HEK293 (cell line): ENCODE results near the gene DRC1.

Experiments
- CTCF ChIA-PET: fragments of 350-600 bp; formaldehyde crosslinking; extraction: SDS; loops from one replicate; lab custom pipeline; 2021; ENCODE audit warnings: antibody characterized with exemption; lab: Yijun Ruan, JAX
- POLR2A ChIA-PET: fragments of 300-600 bp; formaldehyde crosslinking; extraction: SDS; loops from one replicate; lab custom pipeline; 2020; ENCODE audit warnings: antibody characterized with exemption, inconsistent platforms; lab: Yijun Ruan, JAX
- H3K27ac ChIP-seq: fragments of 200-500 bp; sonication (Bioruptor generic); 2 replicates; pipeline ENCODE4 v1.5.1; 2014; ENCODE audit warnings: low read depth, low read length, control low read depth, inconsistent platforms; ENCODE audit errors: extremely low read depth
- H3K36me3 ChIP-seq, 2 experiments: fragments of 200-500 bp in 1 of 2; sonication (Bioruptor generic) in 1 of 2; 1 replicate in 1 of 2; 2 replicates in 1 of 2; pipeline ENCODE4 v1.5.1; 2014 to 2017; ENCODE audit warnings: inconsistent platforms in 2 of 2, low read length in 2 of 2; ENCODE audit not compliant: control insufficient read depth in 2 of 2, insufficient read depth in 1 of 2
- H3K4me1 ChIP-seq: fragments of 200-500 bp; sonication (Bioruptor generic); 2 replicates; pipeline ENCODE4 v1.5.1; 2014; ENCODE audit warnings: mild to moderate bottlenecking, low read length, inconsistent platforms; ENCODE audit not compliant: control insufficient read depth, insufficient read depth
- H3K4me3 ChIP-seq: 2 replicates; pipeline ENCODE4 v1.5.1; 2011; ENCODE audit warnings: low read depth, mild to moderate bottlenecking, control low read depth, low read length, moderate library complexity
- H3K9me3 ChIP-seq: fragments of 200-500 bp; sonication (Bioruptor generic); 2 replicates; pipeline ENCODE4 v1.5.1; 2014; ENCODE audit warnings: low read depth, low read length, inconsistent platforms; ENCODE audit not compliant: control insufficient read depth, insufficient read depth
- HOXC10 ChIP-seq: sonication (generic); formaldehyde crosslinking; IDR thresholded peaks from 2 replicates; pipeline ENCODE4 v1.8.1; 2023; ENCODE audit warnings: mild to moderate bottlenecking, missing genetic modification reagents
- PRDM4 ChIP-seq: fragments of 450-650 bp; formaldehyde crosslinking; IDR thresholded peaks from 2 replicates; pipeline ENCODE4 v1.5.1; 2017; ENCODE audit warnings: missing biosample characterization, missing genetic modification characterization
- SCRT2 ChIP-seq: fragments of 450-650 bp; formaldehyde crosslinking; IDR thresholded peaks from 2 replicates; pipeline ENCODE4 v1.5.1; 2016; ENCODE audit warnings: missing biosample characterization, missing genetic modification characterization
- SP2 ChIP-seq: fragments of 450-650 bp; formaldehyde crosslinking; IDR thresholded peaks from 2 replicates; pipeline ENCODE4 v1.5.1; 2016; ENCODE audit warnings: missing biosample characterization, missing genetic modification characterization
- SP3 ChIP-seq: fragments of 450-650 bp; formaldehyde crosslinking; IDR thresholded peaks from 2 replicates; pipeline ENCODE4 v1.5.1; 2016; ENCODE audit warnings: missing biosample characterization, missing genetic modification characterization
- ZBTB20 ChIP-seq: fragments of 450-650 bp; formaldehyde crosslinking; IDR thresholded peaks from 2 replicates; pipeline ENCODE4 v1.5.1; 2016; ENCODE audit warnings: missing biosample characterization, missing genetic modification characterization
- ZFP3 ChIP-seq: fragments of 450-650 bp; formaldehyde crosslinking; IDR thresholded peaks from 2 replicates; pipeline ENCODE4 v1.5.1; 2016; ENCODE audit warnings: low read depth, missing biosample characterization, missing genetic modification characterization
- ZNF140 ChIP-seq: fragments of 450-650 bp; formaldehyde crosslinking; IDR thresholded peaks from 2 replicates; pipeline ENCODE4 v1.5.1; 2016; ENCODE audit warnings: missing biosample characterization, missing genetic modification characterization
- ZNF398 ChIP-seq: fragments of 450-650 bp; formaldehyde crosslinking; IDR thresholded peaks from 2 replicates; pipeline ENCODE4 v1.5.1; 2017; ENCODE audit warnings: missing biosample characterization, missing genetic modification characterization
- ZNF521 ChIP-seq: fragments of 450-650 bp; formaldehyde crosslinking; IDR thresholded peaks from 2 replicates; pipeline ENCODE4 v1.5.1; 2017; ENCODE audit warnings: missing biosample characterization, mild to moderate bottlenecking, missing genetic modification characterization
- ZNF561 ChIP-seq: fragments of 450-650 bp; IDR thresholded peaks from 2 replicates; pipeline ENCODE4 v1.5.1; 2018; ENCODE audit warnings: missing biosample characterization, missing genetic modification characterization, borderline replicate concordance
- ZNF701 ChIP-seq: fragments of 450-650 bp; formaldehyde crosslinking; IDR thresholded peaks from 2 replicates; pipeline ENCODE4 v1.5.1; 2016; ENCODE audit warnings: missing biosample characterization, missing genetic modification characterization
- ZNF707 ChIP-seq: fragments of 450-650 bp; formaldehyde crosslinking; IDR thresholded peaks from 2 replicates; pipeline ENCODE4 v1.5.1; 2016; ENCODE audit warnings: missing biosample characterization, missing genetic modification characterization
- ZNF768 ChIP-seq: fragments of 450-650 bp; formaldehyde crosslinking; IDR thresholded peaks from 2 replicates; pipeline ENCODE4 v1.5.1; 2018; ENCODE audit warnings: missing biosample characterization, mild to moderate bottlenecking, missing genetic modification characterization
- ZSCAN5A ChIP-seq: fragments of 450-650 bp; formaldehyde crosslinking; IDR thresholded peaks from 2 replicates; pipeline ENCODE4 v1.5.1; 2016; ENCODE audit warnings: missing biosample characterization, missing genetic modification characterization
- TF ChIP-seq, protein P1 (sequence below): fragments of 450-650 bp; formaldehyde crosslinking; IDR thresholded peaks from 2 replicates; pipeline ENCODE4 v1.5.1; 2017; ENCODE audit warnings: missing biosample characterization, missing genetic modification characterization
- TF ChIP-seq, protein P2 (sequence below): fragments of 450-650 bp; formaldehyde crosslinking; IDR thresholded peaks from 2 replicates; pipeline ENCODE4 v1.5.1; 2016; ENCODE audit warnings: missing biosample characterization, missing genetic modification characterization
- TF ChIP-seq, protein P3 (sequence below): fragments of 450-650 bp; formaldehyde crosslinking; IDR thresholded peaks from 2 replicates; pipeline ENCODE4 v1.5.1; 2016; ENCODE audit warnings: missing biosample characterization, missing genetic modification characterization, low read depth

The DRC1 gene

GRCh38 chr2:26428846-26429245 is 27.1 kb downstream of the DRC1 start (continued):
- TF ChIP-seq ZNF561 (no peak), SP2 (tag by site-specific recombination) (no peak), SCRT2 (tag by site-specific recombination) (no peak), SP3 (tag by site-specific recombination) (no peak), ZNF707 (tag by site-specific recombination) (no peak), ZNF521 (no peak)

GRCh38 chr2:26429779-26430578 is 28.3 kb downstream of the DRC1 start:
- H3K9me3 ChIP-seq: no peaks in the 10 kb centered on the region
- ChIA-PET CTCF (interaction anchor here (0.6 kb wide), 2 partner anchors 12 to 345 kb away, joined by 3 to 4 read pairs; no protein-coding TSS in a partner anchor), POLR2A (interaction anchor here (0.6 kb wide), 1 partner anchor 186 kb away, joined by 3 read pairs; no protein-coding TSS in a partner anchor)
- H3K36me3 ChIP-seq: no peaks in the 10 kb centered on the region
- TF ChIP-seq ZFP3 (tag by site-specific recombination) (no peak), ZSCAN5A (tag by site-specific recombination) (no peak), ZBTB20 (tag by site-specific recombination) (peak; percentile 73)
- TF ChIP-seq, protein P1, sequence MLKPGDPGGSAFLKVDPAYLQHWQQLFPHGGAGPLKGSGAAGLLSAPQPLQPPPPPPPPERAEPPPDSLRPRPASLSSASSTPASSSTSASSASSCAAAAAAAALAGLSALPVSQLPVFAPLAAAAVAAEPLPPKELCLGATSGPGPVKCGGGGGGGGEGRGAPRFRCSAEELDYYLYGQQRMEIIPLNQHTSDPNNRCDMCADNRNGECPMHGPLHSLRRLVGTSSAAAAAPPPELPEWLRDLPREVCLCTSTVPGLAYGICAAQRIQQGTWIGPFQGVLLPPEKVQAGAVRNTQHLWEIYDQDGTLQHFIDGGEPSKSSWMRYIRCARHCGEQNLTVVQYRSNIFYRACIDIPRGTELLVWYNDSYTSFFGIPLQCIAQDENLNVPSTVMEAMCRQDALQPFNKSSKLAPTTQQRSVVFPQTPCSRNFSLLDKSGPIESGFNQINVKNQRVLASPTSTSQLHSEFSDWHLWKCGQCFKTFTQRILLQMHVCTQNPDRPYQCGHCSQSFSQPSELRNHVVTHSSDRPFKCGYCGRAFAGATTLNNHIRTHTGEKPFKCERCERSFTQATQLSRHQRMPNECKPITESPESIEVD (tag by site-specific recombination): 0 out of 2 replicates have a peak, but pooled peaks have one; percentile 22
- H3K4me1 ChIP-seq: peaks cover 6% of the 10 kb centered on the region
- no peak overlapping the region for H3K27ac ChIP-seq
- H3K4me3 ChIP-seq: no peak overlapping the region

GRCh38 chr2:26430826-26431225 is 29.1 kb downstream of the DRC1 start:
- Histone ChIP-seq H3K36me3 (no peaks in the 10 kb centered on the region), H3K4me3 (no peak overlapping the region), H3K9me3 (no peaks in the 10 kb centered on the region), H3K4me1 (peaks cover 6% of the 10 kb centered on the region), H3K27ac (no peak overlapping the region)
- ChIA-PET POLR2A (interaction anchor here (0.6 kb wide), 1 partner anchor 187 kb away, joined by 3 read pairs; no protein-coding TSS in a partner anchor), CTCF (interaction anchor here (0.6 to 0.9 kb wide), 3 partner anchors 32 to 346 kb away, joined by 3 read pairs; no protein-coding TSS in a partner anchor)
- TF ChIP-seq ZNF768 (tag by site-specific recombination) (no peak), HOXC10 (CRISPR knock-in tag) (no peak), ZNF140 (tag by site-specific recombination) (no peak), PRDM4 (tag by site-specific recombination) (no peak), ZNF701 (tag by site-specific recombination) (no peak), ZNF398 (tag by site-specific recombination) (no peak)
- TF ChIP-seq, protein P2, sequence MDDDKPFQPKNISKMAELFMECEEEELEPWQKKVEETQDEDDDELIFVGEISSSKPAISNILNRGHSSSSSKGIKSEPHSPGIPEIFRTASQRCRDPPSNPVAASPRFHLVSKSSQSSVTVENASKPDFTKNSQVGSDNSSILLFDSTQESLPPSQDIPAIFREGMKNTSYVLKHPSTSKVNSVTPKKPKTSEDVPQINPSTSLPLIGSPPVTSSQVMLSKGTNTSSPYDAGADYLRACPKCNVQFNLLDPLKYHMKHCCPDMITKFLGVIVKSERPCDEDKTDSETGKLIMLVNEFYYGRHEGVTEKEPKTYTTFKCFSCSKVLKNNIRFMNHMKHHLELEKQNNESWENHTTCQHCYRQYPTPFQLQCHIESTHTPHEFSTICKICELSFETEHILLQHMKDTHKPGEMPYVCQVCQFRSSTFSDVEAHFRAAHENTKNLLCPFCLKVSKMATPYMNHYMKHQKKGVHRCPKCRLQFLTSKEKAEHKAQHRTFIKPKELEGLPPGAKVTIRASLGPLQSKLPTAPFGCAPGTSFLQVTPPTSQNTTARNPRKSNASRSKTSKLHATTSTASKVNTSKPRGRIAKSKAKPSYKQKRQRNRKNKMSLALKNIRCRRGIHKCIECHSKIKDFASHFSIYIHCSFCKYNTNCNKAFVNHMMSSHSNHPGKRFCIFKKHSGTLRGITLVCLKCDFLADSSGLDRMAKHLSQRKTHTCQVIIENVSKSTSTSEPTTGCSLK: no peak
- TF ChIP-seq, protein P3, sequence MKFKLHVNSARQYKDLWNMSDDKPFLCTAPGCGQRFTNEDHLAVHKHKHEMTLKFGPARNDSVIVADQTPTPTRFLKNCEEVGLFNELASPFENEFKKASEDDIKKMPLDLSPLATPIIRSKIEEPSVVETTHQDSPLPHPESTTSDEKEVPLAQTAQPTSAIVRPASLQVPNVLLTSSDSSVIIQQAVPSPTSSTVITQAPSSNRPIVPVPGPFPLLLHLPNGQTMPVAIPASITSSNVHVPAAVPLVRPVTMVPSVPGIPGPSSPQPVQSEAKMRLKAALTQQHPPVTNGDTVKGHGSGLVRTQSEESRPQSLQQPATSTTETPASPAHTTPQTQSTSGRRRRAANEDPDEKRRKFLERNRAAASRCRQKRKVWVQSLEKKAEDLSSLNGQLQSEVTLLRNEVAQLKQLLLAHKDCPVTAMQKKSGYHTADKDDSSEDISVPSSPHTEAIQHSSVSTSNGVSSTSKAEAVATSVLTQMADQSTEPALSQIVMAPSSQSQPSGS (tag by site-specific recombination): no peak
